Astrocyte (in vitro differentiated cells and primary cell): ENCODE data around the gene NOXO1. TPM values are rescaled to one million over a fixed set of nuclear protein-coding genes. Genes with fewer than 3 reads are reported as not detected.

Source experiments
- DNase-seq: peaks from one replicate; pipeline ENCODE4 v3.0.0-alpha.2; 2010; ENCODE audit warnings: low read depth
- FAIRE-seq: peaks from 2 replicates; lab custom pipeline; 2011; peaks lifted over from hg19 to GRCh38; lab: Jason Lieb, UNC
- H2AFZ ChIP-seq: 2 replicates; pipeline ENCODE4 v1.6.0; 2012; ENCODE audit warnings: low read depth, low read length, inconsistent platforms
- H3K27ac ChIP-seq: 2 replicates; pipeline ENCODE4 v1.5.1; 2011; ENCODE audit warnings: low read depth, low read length, inconsistent platforms
- H3K27me3 ChIP-seq: 2 replicates; pipeline ENCODE4 v1.6.0; 2011; ENCODE audit warnings: low read length, inconsistent platforms; ENCODE audit not compliant: insufficient read depth
- H3K36me3 ChIP-seq: 2 replicates; pipeline ENCODE4 v1.5.1; 2011; ENCODE audit warnings: low read length, inconsistent platforms; ENCODE audit not compliant: insufficient read depth
- H3K4me1 ChIP-seq: 2 replicates; pipeline ENCODE4 v1.5.1; 2011; ENCODE audit warnings: low read length, inconsistent platforms; ENCODE audit not compliant: insufficient read depth
- H3K4me2 ChIP-seq: 2 replicates; pipeline ENCODE4 v1.6.0; 2012; ENCODE audit warnings: low read length, inconsistent platforms
- H3K4me3 ChIP-seq: 2 replicates; pipeline ENCODE4 v1.5.1; 2011; ENCODE audit warnings: low read depth, mild to moderate bottlenecking, low read length, inconsistent platforms; ENCODE audit not compliant: insufficient read depth
- H3K79me2 ChIP-seq: 2 replicates; pipeline ENCODE4 v1.6.0; 2012; ENCODE audit warnings: mild to moderate bottlenecking, low read length, inconsistent platforms; ENCODE audit not compliant: insufficient read depth
- H3K9ac ChIP-seq: 2 replicates; pipeline ENCODE4 v1.6.0; 2012; ENCODE audit warnings: mild to moderate bottlenecking, low read length, inconsistent platforms
- H3K9me3 ChIP-seq: 2 replicates; pipeline ENCODE4 v1.5.1; 2012; ENCODE audit warnings: low read depth, mild to moderate bottlenecking, low read length, inconsistent platforms; ENCODE audit not compliant: insufficient read depth
- H4K20me1 ChIP-seq: 2 replicates; pipeline ENCODE4 v1.6.0; 2012; ENCODE audit warnings: low read length, inconsistent platforms; ENCODE audit not compliant: insufficient read depth
- H3K27ac Mint-ChIP-seq: one replicate; pipeline ENCODE4 v1.8.0; 2021; ENCODE audit warnings: mild to moderate bottlenecking, mixed read lengths; ENCODE audit not compliant: unreplicated experiment
- H3K27me3 Mint-ChIP-seq: one replicate; pipeline ENCODE4 v1.8.0; 2021; ENCODE audit warnings: low read depth, mixed read lengths; ENCODE audit not compliant: unreplicated experiment
- H3K36me3 Mint-ChIP-seq: one replicate; pipeline ENCODE4 v1.8.0; 2021; ENCODE audit warnings: low read depth, mixed read lengths; ENCODE audit not compliant: unreplicated experiment
- H3K4me1 Mint-ChIP-seq: one replicate; pipeline ENCODE4 v1.8.0; 2021; ENCODE audit warnings: low read depth, mixed read lengths; ENCODE audit not compliant: unreplicated experiment
- H3K4me3 Mint-ChIP-seq: one replicate; pipeline ENCODE4 v1.8.0; 2021; ENCODE audit warnings: mild to moderate bottlenecking, moderate library complexity, mixed read lengths; ENCODE audit not compliant: unreplicated experiment
- H3K9me3 Mint-ChIP-seq: one replicate; pipeline ENCODE4 v1.8.0; 2021; ENCODE audit warnings: mild to moderate bottlenecking, mixed read lengths; ENCODE audit not compliant: unreplicated experiment
- CTCF ChIP-seq: IDR thresholded peaks from 2 replicates; pipeline ENCODE4 v1.5.1; 2011; ENCODE audit warnings: low read depth, mild to moderate bottlenecking, inconsistent platforms, low read length, moderate library complexity; ENCODE audit not compliant: insufficient read depth
- EZH2 ChIP-seq: IDR thresholded peaks from 2 replicates; pipeline ENCODE4 v1.6.1; 2012; ENCODE audit warnings: mild to moderate bottlenecking, low read length, inconsistent platforms; ENCODE audit not compliant: insufficient read depth
- total RNA-seq: library from RNA; stranded (reverse); gene quantifications from 2 replicates; pipeline ENCODE4 v1.2.1, GENCODE V29; 2021

NOXO1 gene
- total RNA-seq, 1 donor from 2014 or later: 0.89 TPM

GRCh38 chr16:1989209-1990100, 8.2 kb upstream of the NOXO1 start, which contains the start of gene SYNGR3:
SYNGR3 (plus strand) TSS chr16:1989970; CDS start chr16:1990103, 133 bp downstream.
- peaks cover 25% of the 10 kb centered on the region for H3K27me3 ChIP-seq
- H3K4me3 Mint-ChIP-seq: no peak within 1 kb of the TSS
- no peak within 1 kb of the TSS for H3K4me3 ChIP-seq
- H3K27ac ChIP-seq: no peak within 1 kb of the TSS
- TF ChIP-seq CTCF: no peak
- peak; percentile 93 for TF ChIP-seq EZH2
- no peaks in the 10 kb centered on the region for H3K4me1 Mint-ChIP-seq
- H2AFZ ChIP-seq: peak within 1 kb of the TSS; percentile 34
- no peak within 1 kb of the TSS for H3K27ac Mint-ChIP-seq
- peaks cover 15% of the 10 kb centered on the region for H4K20me1 ChIP-seq
- H3K9me3 Mint-ChIP-seq: no peaks in the 10 kb centered on the region
- H3K4me2 ChIP-seq: peak within 1 kb of the TSS; percentile 48
- H3K79me2 ChIP-seq: peaks cover 16% of the 10 kb centered on the region
- H3K9ac ChIP-seq: no peak within 1 kb of the TSS
- FAIRE-seq (no peak), DNase-seq (no peak)
- H3K9me3 ChIP-seq: peaks cover 3% of the 10 kb centered on the region
- H3K36me3 Mint-ChIP-seq: peaks cover 3% of the 10 kb centered on the region
- peaks cover 5% of the 10 kb centered on the region for H3K36me3 ChIP-seq
- peaks cover 17% of the 10 kb centered on the region for H3K27me3 Mint-ChIP-seq
- peaks cover 24% of the 10 kb centered on the region for H3K4me1 ChIP-seq

- Mint-ChIP-seq H3K9me3 (no peaks in the 10 kb centered on the region), H3K36me3 (peaks cover 2% of the 10 kb centered on the region), H3K27ac (no peak overlapping the region), H3K4me1 (peaks cover 2% of the 10 kb centered on the region), H3K27me3 (peaks cover 26% of the 10 kb centered on the region), H3K4me3 (no peak overlapping the region)
- Histone ChIP-seq H3K36me3 (peaks cover 5% of the 10 kb centered on the region), H4K20me1 (peaks cover 21% of the 10 kb centered on the region), H3K4me3 (no peak overlapping the region), H3K9ac (no peak overlapping the region), H3K79me2 (peaks cover 16% of the 10 kb centered on the region), H3K27me3 (peaks cover 34% of the 10 kb centered on the region), H3K4me2 (no peak overlapping the region), H2AFZ (no peak overlapping the region), H3K27ac (no peak overlapping the region), H3K4me1 (peaks cover 28% of the 10 kb centered on the region), H3K9me3 (no peaks in the 10 kb centered on the region)
- FAIRE-seq: no peak
- TF ChIP-seq CTCF (no peak), EZH2 (no peak)
- DNase-seq: no peak
Measured at GRCh38 chr16:1987198-1987597, 5.9 kb upstream of the NOXO1 start.
